SK-N-SH treated with all-trans-retinoic acid at 6 μM for 48 hours (cell line): Measurements from ENCODE around the gene C6orf163.
A peak's percentile ranks its signal among the peaks of the same experiment; 100 is the strongest.
"Not testable (repeated sequence)": the region's sequence is repeated elsewhere in the genome, so short reads cannot be mapped to it uniquely, and the experiment has no call there.

Source experiments
- ATAC-seq: fragments of 200-7000 bp; cut with Tn5 transposase; 3 replicates; pipeline ENCODE4 v1.9.1; 2020; ENCODE audit warnings: mild to moderate bottlenecking, moderate library complexity
- BACH2 ChIP-seq: fragments of 250-450 bp; sonication (Bioruptor Pico); IDR thresholded peaks from 2 replicates; pipeline ENCODE4 v1.9.0; 2021; ENCODE audit warnings: mild to moderate bottlenecking, borderline replicate concordance
- CSDC2 ChIP-seq: fragments of 250-450 bp; sonication (Bioruptor Pico); IDR thresholded peaks from 2 replicates; pipeline ENCODE4 v1.5.0; 2020; ENCODE audit warnings: mild to moderate bottlenecking, moderate library complexity
- CSRNP3 ChIP-seq: fragments of 250-450 bp; sonication (Bioruptor Pico); IDR thresholded peaks from 2 replicates; pipeline ENCODE4 v1.5.1; 2021; ENCODE audit warnings: mild to moderate bottlenecking, moderate library complexity
- GLIS3 ChIP-seq: fragments of 250-450 bp; sonication (Bioruptor Pico); IDR thresholded peaks from 2 replicates; pipeline ENCODE4 v1.5.0; 2020; ENCODE audit warnings: mild to moderate bottlenecking, moderate library complexity
- OSR1 ChIP-seq: fragments of 250-450 bp; sonication (Bioruptor Pico); IDR thresholded peaks from 2 replicates; pipeline ENCODE4 v1.8.0; 2022; ENCODE audit warnings: moderate library complexity, mild to moderate bottlenecking, inconsistent platforms
- PATZ1 ChIP-seq: fragments of 250-450 bp; sonication (Bioruptor Pico); IDR thresholded peaks from 2 replicates; pipeline ENCODE4 v1.8.0; 2020; ENCODE audit warnings: mild to moderate bottlenecking, moderate library complexity, borderline replicate concordance
- POU6F1 ChIP-seq: fragments of 250-450 bp; sonication (Bioruptor Pico); IDR thresholded peaks from 2 replicates; pipeline ENCODE4 v1.8.0; 2021; ENCODE audit warnings: low read depth, mild to moderate bottlenecking, moderate library complexity, borderline replicate concordance
- PPARA ChIP-seq: fragments of 250-450 bp; sonication (Bioruptor Pico); IDR thresholded peaks from 2 replicates; pipeline ENCODE4 v1.5.0; 2020; ENCODE audit warnings: mild to moderate bottlenecking, borderline replicate concordance
- TSHZ2 ChIP-seq: fragments of 250-450 bp; sonication (Bioruptor Pico); IDR thresholded peaks from 2 replicates; pipeline ENCODE4 v1.5.0; 2020; ENCODE audit warnings: mild to moderate bottlenecking, moderate library complexity
- ZC3H10 ChIP-seq: fragments of 250-450 bp; sonication (Bioruptor Pico); IDR thresholded peaks from 2 replicates; pipeline ENCODE4 v1.5.1; 2021; ENCODE audit warnings: mild to moderate bottlenecking, moderate library complexity
- ZFP3 ChIP-seq: fragments of 250-450 bp; sonication (Bioruptor Pico); IDR thresholded peaks from 2 replicates; pipeline ENCODE4 v1.5.0; 2020; ENCODE audit warnings: mild to moderate bottlenecking, moderate library complexity
- ZFP30 ChIP-seq: fragments of 450-650 bp; formaldehyde crosslinking; IDR thresholded peaks from 2 replicates; pipeline ENCODE4 v1.5.0; 2022; ENCODE audit warnings: mild to moderate bottlenecking, moderate library complexity
- ZNF565 ChIP-seq: fragments of 450-650 bp; formaldehyde crosslinking; conservative IDR thresholded peaks from 2 replicates; pipeline ENCODE4 v1.5.0; 2020; ENCODE audit warnings: low read depth, mild to moderate bottlenecking, moderate library complexity
- ZNF8 ChIP-seq: fragments of 450-650 bp; formaldehyde crosslinking; IDR thresholded peaks from 2 replicates; pipeline ENCODE4 v1.5.0; 2020; ENCODE audit warnings: mild to moderate bottlenecking, moderate library complexity

C6orf163 gene

GRCh38 chr6:87312860-87313259 lies 31.8 kb upstream of the C6orf163 start:
- no peak for TF ChIP-seq ZNF8 (CRISPR knock-in tag)
- no peak for TF ChIP-seq GLIS3
- TF ChIP-seq PATZ1 (CRISPR knock-in tag) = no peak
- no peak for TF ChIP-seq CSDC2 (CRISPR knock-in tag)
- no peak for TF ChIP-seq ZNF565 (CRISPR knock-in tag)
- ATAC-seq = no peak

GRCh38 chr6:87315071-87315470 lies 29.5 kb upstream of the C6orf163 start:
- ATAC-seq = no peak
- no peak for TF ChIP-seq TSHZ2
- no peak for TF ChIP-seq POU6F1 (CRISPR knock-in tag)
- TF ChIP-seq ZFP30 (CRISPR knock-in tag) = no peak
- TF ChIP-seq OSR1 (CRISPR knock-in tag) = no peak
- no peak for TF ChIP-seq BACH2 (CRISPR knock-in tag)
- TF ChIP-seq ZNF8 (CRISPR knock-in tag) = no peak
- TF ChIP-seq ZC3H10 (CRISPR knock-in tag) = no peak
- no peak for TF ChIP-seq ZFP3 (CRISPR knock-in tag)
- TF ChIP-seq, all 23 proteins: peak for 0

GRCh38 chr6:87319271-87319987 lies 25.2 kb upstream of the C6orf163 start:
- ATAC-seq = no peak
- TF ChIP-seq ZNF8 (CRISPR knock-in tag) (peak; percentile 57; the same call in 1 of the 2 replicates), ZC3H10 (CRISPR knock-in tag) (no peak)

- peak; percentile 100 for ATAC-seq
- no peak for TF ChIP-seq GLIS3
- TF ChIP-seq POU6F1 (CRISPR knock-in tag) = no peak
- TF ChIP-seq PPARA (CRISPR knock-in tag) = 0 out of 2 replicates have a peak, but pooled peaks have one; percentile 14
- no peak for TF ChIP-seq ZNF8 (CRISPR knock-in tag)
- no peak for TF ChIP-seq BACH2 (CRISPR knock-in tag)
- no peak for TF ChIP-seq CSRNP3 (CRISPR knock-in tag)
- TF ChIP-seq, all 23 proteins: peak for 1
These were observed 22.1 kb upstream of the C6orf163 start, which contains the start of gene SMIM8 for GRCh38 chr6:87322304-87323212. Gene SMIM8 (plus strand): TSS chr6:87322588. CDS start chr6:87337032, 14,444 bp downstream.

GRCh38 chr6:87323880-87324279 lies 20.7 kb upstream of the C6orf163 start:
- not testable (repeated sequence) for ATAC-seq
